ENCODE results near the gene SLC6A4. TPM values are rescaled to one million over a fixed set of nuclear protein-coding genes. Genes with fewer than 3 reads are reported as not detected.

SLC6A4 gene
- polyA plus RNA-seq, 1 donor (not counting 4 experiments of a cell fraction or from before 2014, with no cell fraction given), result not detected

DNA sequence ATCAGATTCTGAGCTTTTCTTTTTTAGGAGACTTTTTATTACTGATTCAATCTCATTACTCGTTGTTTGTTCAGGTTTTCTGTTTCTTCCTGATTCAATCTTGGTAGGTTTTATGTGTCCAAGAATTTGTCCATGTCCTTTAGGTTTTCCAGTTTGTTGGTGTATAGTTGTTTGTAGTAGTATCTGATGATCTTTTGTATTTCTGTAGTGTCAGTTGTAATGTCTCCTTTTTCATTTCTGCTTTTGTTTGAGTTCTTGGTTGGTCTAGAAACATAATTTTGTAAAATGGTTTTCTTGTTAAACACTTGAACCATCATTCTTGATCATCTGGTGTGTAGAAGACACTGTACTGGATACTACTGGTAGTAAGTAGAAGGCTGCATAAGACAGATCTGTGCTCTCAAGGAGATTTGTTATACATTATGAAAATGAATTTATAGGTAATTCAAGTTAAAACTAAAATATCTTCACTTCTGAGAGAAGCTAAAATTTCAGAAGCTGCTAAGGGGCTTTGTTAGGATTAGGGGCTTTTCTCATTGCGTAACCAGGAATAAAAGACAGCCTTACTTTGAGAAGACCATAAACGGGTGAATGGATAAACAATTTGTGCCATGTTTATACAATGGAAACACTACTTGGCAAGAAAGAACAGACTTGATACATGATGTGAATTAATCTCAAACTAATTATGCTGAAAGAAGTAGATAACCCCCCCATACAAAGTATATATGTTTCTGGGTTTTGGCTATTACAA is 74.9 kb downstream of the SLC6A4 start:
- H3K27me3 ChIP-seq (ENCODE audit: control insufficient read depth, extremely low read depth, insufficient read depth, low read length), result no peaks in the 10 kb centered on the region
- no peak overlapping the region for H3K27ac ChIP-seq (ENCODE audit: control insufficient read depth, insufficient read depth, low read length)
- H3K4me1 ChIP-seq (ENCODE audit: control insufficient read depth, extremely low read depth, insufficient read depth, low read length), result no peaks in the 10 kb centered on the region
- H3K9ac ChIP-seq (ENCODE audit: control insufficient read depth, extremely low read depth, insufficient read depth, low read length), result no peak overlapping the region
- H3K79me2 ChIP-seq (ENCODE audit: control insufficient read depth, insufficient read depth, low read length), result peaks cover 59% of the 10 kb centered on the region
- H3K4me2 ChIP-seq (ENCODE audit: control insufficient read depth, extremely low read depth, insufficient read depth, low read depth, low read length), result no peak overlapping the region
- dilution Hi-C loops (cut with MboI; ENCODE audit: extremely low pct_ligation_motif_present, low sequenced_read_pairs), result no loop called here
- H3K9me1 ChIP-seq (ENCODE audit: control insufficient read depth, extremely low read depth, insufficient read depth, low read length), result no peaks in the 10 kb centered on the region
- H3K36me3 ChIP-seq (ENCODE audit: control insufficient read depth in 2 of 2, extremely low read depth in 1 of 2, insufficient read depth in 2 of 2, low read length in 2 of 2), result peaks cover 4% of the 10 kb centered on the region in 2 experiments
- H2AFZ ChIP-seq (ENCODE audit: control insufficient read depth, low read length), result no peak overlapping the region
- no peak for FAIRE-seq
- H4K20me1 ChIP-seq (ENCODE audit: control insufficient read depth, extremely low read depth, insufficient read depth, low read length), result no peaks in the 10 kb centered on the region
- H3K9me3 ChIP-seq (ENCODE audit: control insufficient read depth, low read depth, low read length), result no peaks in the 10 kb centered on the region
- H3K4me3 ChIP-seq (ENCODE audit: control insufficient read depth in 2 of 3, extremely low read depth in 1 of 3, insufficient read depth in 2 of 3, low read depth in 1 of 3, low read length in 3 of 3), result no peak overlapping the region
- DNase-seq (ENCODE audit: low read depth, low spot score), result no peak
- TF ChIP-seq, protein P1, sequence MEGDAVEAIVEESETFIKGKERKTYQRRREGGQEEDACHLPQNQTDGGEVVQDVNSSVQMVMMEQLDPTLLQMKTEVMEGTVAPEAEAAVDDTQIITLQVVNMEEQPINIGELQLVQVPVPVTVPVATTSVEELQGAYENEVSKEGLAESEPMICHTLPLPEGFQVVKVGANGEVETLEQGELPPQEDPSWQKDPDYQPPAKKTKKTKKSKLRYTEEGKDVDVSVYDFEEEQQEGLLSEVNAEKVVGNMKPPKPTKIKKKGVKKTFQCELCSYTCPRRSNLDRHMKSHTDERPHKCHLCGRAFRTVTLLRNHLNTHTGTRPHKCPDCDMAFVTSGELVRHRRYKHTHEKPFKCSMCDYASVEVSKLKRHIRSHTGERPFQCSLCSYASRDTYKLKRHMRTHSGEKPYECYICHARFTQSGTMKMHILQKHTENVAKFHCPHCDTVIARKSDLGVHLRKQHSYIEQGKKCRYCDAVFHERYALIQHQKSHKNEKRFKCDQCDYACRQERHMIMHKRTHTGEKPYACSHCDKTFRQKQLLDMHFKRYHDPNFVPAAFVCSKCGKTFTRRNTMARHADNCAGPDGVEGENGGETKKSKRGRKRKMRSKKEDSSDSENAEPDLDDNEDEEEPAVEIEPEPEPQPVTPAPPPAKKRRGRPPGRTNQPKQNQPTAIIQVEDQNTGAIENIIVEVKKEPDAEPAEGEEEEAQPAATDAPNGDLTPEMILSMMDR (optimal IDR thresholded peaks at IDR 0.05 in 1 of 3, IDR thresholded peaks at IDR 0.05 in 1 of 3, conservative IDR thresholded peaks at IDR 0.05 in 1 of 3; ENCODE audit: extremely low read depth in 1 of 3, insufficient read depth in 2 of 3, low read length in 3 of 3), result no peak

DNA sequence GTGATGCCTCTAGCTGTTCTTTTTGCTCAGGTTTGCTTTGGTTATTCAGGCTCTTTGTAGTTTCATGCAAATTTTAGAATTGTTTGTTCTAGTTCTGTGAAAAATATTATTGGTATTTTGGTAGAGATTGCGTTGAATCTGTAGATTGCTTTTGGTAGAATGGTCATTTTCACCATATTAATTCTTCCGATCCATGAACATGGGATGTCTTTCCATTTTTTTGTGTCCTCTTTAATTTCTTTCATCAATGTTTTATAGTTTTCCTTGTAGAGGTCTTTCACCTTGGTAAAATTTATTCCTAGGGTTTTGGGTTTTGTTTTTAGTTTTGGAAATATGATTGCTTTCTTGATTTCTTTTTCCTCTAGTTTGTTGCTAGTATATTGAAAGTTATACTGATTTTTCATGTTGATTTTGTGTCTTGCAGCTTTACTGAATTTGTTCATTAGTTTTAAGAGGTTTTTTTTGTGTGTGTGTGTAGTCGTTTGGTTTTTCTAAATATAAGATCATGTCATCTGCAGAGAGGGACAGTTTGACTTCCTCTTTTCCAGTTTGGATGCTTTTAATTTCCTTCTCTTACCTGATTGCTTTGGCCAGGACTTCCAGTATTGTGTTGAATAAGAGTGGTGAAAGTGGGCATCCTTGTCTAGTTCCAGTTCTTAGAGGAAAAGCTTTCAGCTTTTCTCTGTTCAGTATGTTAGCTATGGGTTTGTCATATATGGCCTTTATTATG is 76.4 kb downstream of the SLC6A4 start:
- FAIRE-seq (no peak), DNase-seq (ENCODE audit: low read depth, low spot score) (no peak)
- no peak overlapping the region for H3K4me2 ChIP-seq (ENCODE audit: control insufficient read depth, extremely low read depth, insufficient read depth, low read depth, low read length)
- peaks cover 67% of the 10 kb centered on the region for H3K79me2 ChIP-seq (ENCODE audit: control insufficient read depth, insufficient read depth, low read length)
- no peak overlapping the region for H3K4me3 ChIP-seq (ENCODE audit: control insufficient read depth in 2 of 3, extremely low read depth in 1 of 3, insufficient read depth in 2 of 3, low read depth in 1 of 3, low read length in 3 of 3)
- H3K36me3 ChIP-seq (ENCODE audit: control insufficient read depth in 2 of 2, extremely low read depth in 1 of 2, insufficient read depth in 2 of 2, low read length in 2 of 2), result peaks cover 3 to 4% of the 10 kb centered on the region in 2 experiments
- no peaks in the 10 kb centered on the region for H4K20me1 ChIP-seq (ENCODE audit: control insufficient read depth, extremely low read depth, insufficient read depth, low read length)
- H3K9me3 ChIP-seq (ENCODE audit: control insufficient read depth, low read depth, low read length), result no peaks in the 10 kb centered on the region
- no peaks in the 10 kb centered on the region for H3K27me3 ChIP-seq (ENCODE audit: control insufficient read depth, extremely low read depth, insufficient read depth, low read length)
- H3K9me1 ChIP-seq (ENCODE audit: control insufficient read depth, extremely low read depth, insufficient read depth, low read length), result no peaks in the 10 kb centered on the region
- H2AFZ ChIP-seq (ENCODE audit: control insufficient read depth, low read length), result no peak overlapping the region
- no peaks in the 10 kb centered on the region for H3K4me1 ChIP-seq (ENCODE audit: control insufficient read depth, extremely low read depth, insufficient read depth, low read length)
- TF ChIP-seq, protein P1 (optimal IDR thresholded peaks at IDR 0.05 in 1 of 3, IDR thresholded peaks at IDR 0.05 in 1 of 3, conservative IDR thresholded peaks at IDR 0.05 in 1 of 3; ENCODE audit: extremely low read depth in 1 of 3, insufficient read depth in 2 of 3, low read length in 3 of 3), result no peak
- TF ChIP-seq EZH2 (IDR thresholded peaks at IDR 0.05; ENCODE audit: low read length), result no peak
- dilution Hi-C loops (cut with MboI; ENCODE audit: extremely low pct_ligation_motif_present, low sequenced_read_pairs), result no loop called here
- no peak overlapping the region for H3K9ac ChIP-seq (ENCODE audit: control insufficient read depth, extremely low read depth, insufficient read depth, low read length)
- no peak overlapping the region for H3K27ac ChIP-seq (ENCODE audit: control insufficient read depth, insufficient read depth, low read length)

Data from keratinocyte (primary cell).